ENCODE results near the gene RAB40B.
A peak's percentile ranks its signal among the peaks of the same experiment; 100 is the strongest.
"Not testable (repeated sequence)": the region's sequence is repeated elsewhere in the genome, so short reads cannot be mapped to it uniquely, and the experiment has no call there.

Gene RAB40B
- total RNA-seq, result 2.3 to 3.5 (median 2.6) reads per million in 3 donors

- Histone ChIP-seq H3K36me3 (ENCODE audit: control insufficient read depth, insufficient read depth, low read length) (no peaks in the 10 kb centered on the region), H3K27me3 (replicated peaks; ENCODE audit: control insufficient read depth, insufficient read depth, low read length, poor library complexity, severe bottlenecking) (no peaks in the 10 kb centered on the region), H3K4me1 (ENCODE audit: control insufficient read depth, insufficient read depth, low read length, poor library complexity, severe bottlenecking) (peaks cover 10% of the 10 kb centered on the region), H3K9me3 (ENCODE audit: control insufficient read depth, low read length) (no peaks in the 10 kb centered on the region), H3K4me3 (ENCODE audit: insufficient read depth, low read depth, low read length, poor library complexity, severe bottlenecking) (peak within 1 kb of the TSS; percentile 48), H3K27ac (ENCODE audit: insufficient read depth, low read length, poor library complexity, severe bottlenecking) (no peak within 1 kb of the TSS)
- peak; percentile 98 to 99 (median 98) for DNase-seq
These were observed at the start of gene RAB40B for GRCh38 chr17:82698065-82698973. Gene RAB40B (minus strand): TSS chr17:82698698. CDS start chr17:82698596, 102 bp downstream.

GRCh38 chr17:82745524-82745923 is 47.0 kb upstream of the RAB40B start:
- Histone ChIP-seq H3K27ac (ENCODE audit: insufficient read depth, low read length, poor library complexity, severe bottlenecking) (no peak overlapping the region), H3K27me3 (replicated peaks; ENCODE audit: control insufficient read depth, insufficient read depth, low read length, poor library complexity, severe bottlenecking) (no peaks in the 10 kb centered on the region), H3K4me3 (ENCODE audit: insufficient read depth, low read depth, low read length, poor library complexity, severe bottlenecking) (no peak overlapping the region), H3K9me3 (ENCODE audit: control insufficient read depth, low read length) (peaks cover 5% of the 10 kb centered on the region), H3K4me1 (ENCODE audit: control insufficient read depth, insufficient read depth, low read length, poor library complexity, severe bottlenecking) (no peaks in the 10 kb centered on the region), H3K36me3 (ENCODE audit: control insufficient read depth, insufficient read depth, low read length) (peaks cover 10% of the 10 kb centered on the region)
- DNase-seq, result no peak

- H3K27ac ChIP-seq (ENCODE audit: insufficient read depth, low read length, poor library complexity, severe bottlenecking); DNase-seq; H3K36me3 ChIP-seq (ENCODE audit: control insufficient read depth, insufficient read depth, low read length); H3K9me3 ChIP-seq (ENCODE audit: control insufficient read depth, low read length); H3K4me1 ChIP-seq (ENCODE audit: control insufficient read depth, insufficient read depth, low read length, poor library complexity, severe bottlenecking); H3K4me3 ChIP-seq (ENCODE audit: insufficient read depth, low read depth, low read length, poor library complexity, severe bottlenecking); H3K27me3 ChIP-seq (replicated peaks; ENCODE audit: control insufficient read depth, insufficient read depth, low read length, poor library complexity, severe bottlenecking): not testable (repeated sequence)
These were observed 46.2 kb upstream of the RAB40B start for GRCh38 chr17:82744736-82745135.

- no peak for DNase-seq
- Histone ChIP-seq H3K9me3 (ENCODE audit: control insufficient read depth, low read length) (peaks cover 5% of the 10 kb centered on the region), H3K27me3 (replicated peaks; ENCODE audit: control insufficient read depth, insufficient read depth, low read length, poor library complexity, severe bottlenecking) (no peaks in the 10 kb centered on the region), H3K4me1 (ENCODE audit: control insufficient read depth, insufficient read depth, low read length, poor library complexity, severe bottlenecking) (no peaks in the 10 kb centered on the region), H3K27ac (ENCODE audit: insufficient read depth, low read length, poor library complexity, severe bottlenecking) (no peak overlapping the region), H3K36me3 (ENCODE audit: control insufficient read depth, insufficient read depth, low read length) (peaks cover 10% of the 10 kb centered on the region), H3K4me3 (ENCODE audit: insufficient read depth, low read depth, low read length, poor library complexity, severe bottlenecking) (no peak overlapping the region)
These were observed 45.1 kb upstream of the RAB40B start for GRCh38 chr17:82743344-82744219.

- H3K4me3 ChIP-seq (ENCODE audit: insufficient read depth, low read depth, low read length, poor library complexity, severe bottlenecking), result no peak overlapping the region
- DNase-seq, result no peak
These were observed 42.6 kb upstream of the RAB40B start for GRCh38 chr17:82740906-82741759.

GRCh38 chr17:82737967-82738877 is 39.7 kb upstream of the RAB40B start:
- Histone ChIP-seq H3K27me3 (replicated peaks; ENCODE audit: control insufficient read depth, insufficient read depth, low read length, poor library complexity, severe bottlenecking) (no peaks in the 10 kb centered on the region), H3K4me1 (ENCODE audit: control insufficient read depth, insufficient read depth, low read length, poor library complexity, severe bottlenecking) (no peaks in the 10 kb centered on the region), H3K36me3 (ENCODE audit: control insufficient read depth, insufficient read depth, low read length) (peaks cover 10% of the 10 kb centered on the region), H3K9me3 (ENCODE audit: control insufficient read depth, low read length) (peaks cover 5% of the 10 kb centered on the region), H3K27ac (ENCODE audit: insufficient read depth, low read length, poor library complexity, severe bottlenecking) (no peak overlapping the region), H3K4me3 (ENCODE audit: insufficient read depth, low read depth, low read length, poor library complexity, severe bottlenecking) (no peak overlapping the region)
- DNase-seq, result no peak

More at GRCh38 chr17:82740906-82741759, 42.6 kb upstream of the RAB40B start:
- Histone ChIP-seq H3K4me1 (ENCODE audit: control insufficient read depth, insufficient read depth, low read length, poor library complexity, severe bottlenecking) (no peaks in the 10 kb centered on the region), H3K36me3 (ENCODE audit: control insufficient read depth, insufficient read depth, low read length) (peaks cover 10% of the 10 kb centered on the region), H3K9me3 (ENCODE audit: control insufficient read depth, low read length) (peaks cover 5% of the 10 kb centered on the region), H3K27ac (ENCODE audit: insufficient read depth, low read length, poor library complexity, severe bottlenecking) (no peak overlapping the region), H3K27me3 (replicated peaks; ENCODE audit: control insufficient read depth, insufficient read depth, low read length, poor library complexity, severe bottlenecking) (no peaks in the 10 kb centered on the region)

GRCh38 chr17:82736511-82737185 is 38.1 kb upstream of the RAB40B start:
- H3K4me3 ChIP-seq (ENCODE audit: insufficient read depth, low read depth, low read length, poor library complexity, severe bottlenecking), result no peak overlapping the region
- no peaks in the 10 kb centered on the region for H3K4me1 ChIP-seq (ENCODE audit: control insufficient read depth, insufficient read depth, low read length, poor library complexity, severe bottlenecking)
- H3K36me3 ChIP-seq (ENCODE audit: control insufficient read depth, insufficient read depth, low read length), result peaks cover 10% of the 10 kb centered on the region
- no peak overlapping the region for H3K27ac ChIP-seq (ENCODE audit: insufficient read depth, low read length, poor library complexity, severe bottlenecking)
- peaks cover 5% of the 10 kb centered on the region for H3K9me3 ChIP-seq (ENCODE audit: control insufficient read depth, low read length)
- no peaks in the 10 kb centered on the region for H3K27me3 ChIP-seq (replicated peaks; ENCODE audit: control insufficient read depth, insufficient read depth, low read length, poor library complexity, severe bottlenecking)
- no peak for DNase-seq

GRCh38 chr17:82734987-82735866 is 36.7 kb upstream of the RAB40B start, which contains the start of gene FN3K:
Gene FN3K (plus strand): TSS chr17:82735615. CDS start chr17:82735637, 22 bp downstream.
- Histone ChIP-seq H3K4me1 (ENCODE audit: control insufficient read depth, insufficient read depth, low read length, poor library complexity, severe bottlenecking) (no peaks in the 10 kb centered on the region), H3K27ac (ENCODE audit: insufficient read depth, low read length, poor library complexity, severe bottlenecking) (no peak within 1 kb of the TSS), H3K27me3 (replicated peaks; ENCODE audit: control insufficient read depth, insufficient read depth, low read length, poor library complexity, severe bottlenecking) (no peaks in the 10 kb centered on the region), H3K9me3 (ENCODE audit: control insufficient read depth, low read length) (no peaks in the 10 kb centered on the region), H3K36me3 (ENCODE audit: control insufficient read depth, insufficient read depth, low read length) (no peaks in the 10 kb centered on the region), H3K4me3 (ENCODE audit: insufficient read depth, low read depth, low read length, poor library complexity, severe bottlenecking) (peak within 1 kb of the TSS; percentile 54)
- DNase-seq, result no peak

All from effector memory CD4-positive, alpha-beta T cell (primary cell).